Measurements from ENCODE around the gene PTH1R. TPM values are rescaled to one million over a fixed set of nuclear protein-coding genes. Genes with fewer than 3 reads are reported as not detected.
A peak's percentile ranks its signal among the peaks of the same experiment; 100 is the strongest.

Gene PTH1R
- total RNA-seq, 2 donors from 2014 or later: 0.69 to 0.86 TPM

- H3K9ac ChIP-seq (ENCODE audit: low read depth in 2 of 2, low read length in 2 of 2): no peak overlapping the region
- H3K4me1 ChIP-seq: no peaks in the 10 kb centered on the region
- H3K36me3 ChIP-seq: no peaks in the 10 kb centered on the region
- TF ChIP-seq CTCF (IDR thresholded peaks at IDR 0.05): no peak
- no peak overlapping the region for H3K4me3 ChIP-seq
- H3K27me3 ChIP-seq: no peaks in the 10 kb centered on the region
- intact Hi-C loops (cut with DNase I): no loop called here
- H3K9me3 ChIP-seq: no peaks in the 10 kb centered on the region
- no peak for DNase-seq
- no peak overlapping the region for H3K27ac ChIP-seq
These were observed 13.6 kb downstream of the PTH1R start for GRCh38 chr3:46891132-46891531.

GRCh38 chr3:46892285-46893145, 15.0 kb downstream of the PTH1R start:
- no peaks in the 10 kb centered on the region for H3K27me3 ChIP-seq
- H3K36me3 ChIP-seq: no peaks in the 10 kb centered on the region
- H3K9ac ChIP-seq (ENCODE audit: low read depth in 2 of 2, low read length in 2 of 2): peak overlapping the region; percentile 12 to 18
- no peak overlapping the region for H3K27ac ChIP-seq
- TF ChIP-seq CTCF (IDR thresholded peaks at IDR 0.05): no peak
- H3K9me3 ChIP-seq: no peaks in the 10 kb centered on the region
- no peaks in the 10 kb centered on the region for H3K4me1 ChIP-seq
- peak overlapping the region; percentile 36 for H3K4me3 ChIP-seq
- DNase-seq: peak; percentile 60
- intact Hi-C loops (cut with DNase I): no loop called here

- no peaks in the 10 kb centered on the region for H3K36me3 ChIP-seq
- H3K27me3 ChIP-seq: peaks cover 6% of the 10 kb centered on the region
- DNase-seq: no peak
- intact Hi-C loops (cut with DNase I): no loop called here
- no peaks in the 10 kb centered on the region for H3K9me3 ChIP-seq
- H3K4me1 ChIP-seq: no peaks in the 10 kb centered on the region
- H3K9ac ChIP-seq (ENCODE audit: low read depth in 2 of 2, low read length in 2 of 2): no peak overlapping the region
- no peak overlapping the region for H3K4me3 ChIP-seq
- no peak for TF ChIP-seq CTCF (IDR thresholded peaks at IDR 0.05)
- no peak overlapping the region for H3K27ac ChIP-seq
These were observed 15.7 kb downstream of the PTH1R start for GRCh38 chr3:46893146-46893748.

- TF ChIP-seq CTCF (IDR thresholded peaks at IDR 0.05): no peak
- no peak for DNase-seq
- H3K9ac ChIP-seq (ENCODE audit: low read depth in 2 of 2, low read length in 2 of 2): no peak overlapping the region
- no peaks in the 10 kb centered on the region for H3K4me1 ChIP-seq
- intact Hi-C loops (cut with DNase I): loop anchor here (2.0 kb wide), 1 partner anchor 189 kb away; no protein-coding TSS in a partner anchor
- no peaks in the 10 kb centered on the region for H3K36me3 ChIP-seq
- H3K4me3 ChIP-seq: no peak overlapping the region
- H3K27me3 ChIP-seq: peaks cover 11% of the 10 kb centered on the region
- H3K27ac ChIP-seq: no peak overlapping the region
- H3K9me3 ChIP-seq: no peaks in the 10 kb centered on the region
These were observed 16.2 kb downstream of the PTH1R start for GRCh38 chr3:46893763-46894162.

GRCh38 chr3:46894256-46894655, 16.7 kb downstream of the PTH1R start:
- DNase-seq: no peak
- intact Hi-C loops (cut with DNase I): loop anchor here (2.0 kb wide), 1 partner anchor 189 kb away; no protein-coding TSS in a partner anchor
- TF ChIP-seq CTCF (IDR thresholded peaks at IDR 0.05): no peak

More at GRCh38 chr3:46894256-46894655, 16.7 kb downstream of the PTH1R start:
- Histone ChIP-seq H3K27me3 (peaks cover 16% of the 10 kb centered on the region), H3K36me3 (no peaks in the 10 kb centered on the region), H3K27ac (no peak overlapping the region), H3K9ac (ENCODE audit: low read depth in 2 of 2, low read length in 2 of 2) (no peak overlapping the region), H3K9me3 (no peaks in the 10 kb centered on the region), H3K4me1 (no peaks in the 10 kb centered on the region), H3K4me3 (no peak overlapping the region)

Data from colonic mucosa (tissue), 4 donors.